ENCODE measurements around the gene NTN5.

The NTN5 gene

GRCh38 chr19:48625891-48626327, 46.9 kb downstream of the NTN5 start:
- DNase-seq (ENCODE audit: low read depth in 1 of 2, low spot score in 1 of 2), result no peak
- no peak for TF ChIP-seq JUND (IDR thresholded peaks at IDR 0.05; ENCODE audit: low read depth)
- in situ Hi-C loops (cut with HindIII; ENCODE audit: low pct_unique_long_range_greater_than_20kb, low sequenced_read_pairs), result no loop called here

- DNase-seq (ENCODE audit: low read depth in 1 of 2, low spot score in 1 of 2), result no peak
- in situ Hi-C loops (cut with HindIII; ENCODE audit: low pct_unique_long_range_greater_than_20kb, low sequenced_read_pairs), result no loop called here
- TF ChIP-seq JUND (IDR thresholded peaks at IDR 0.05; ENCODE audit: low read depth), result no peak
Observed at GRCh38 chr19:48624791-48625723, 47.8 kb downstream of the NTN5 start.

- peak; percentile 66 to 89 for DNase-seq (ENCODE audit: low read depth in 1 of 2, low spot score in 1 of 2)
- in situ Hi-C loops (cut with HindIII; ENCODE audit: low pct_unique_long_range_greater_than_20kb, low sequenced_read_pairs), result no loop called here
- no peak for TF ChIP-seq JUND (IDR thresholded peaks at IDR 0.05; ENCODE audit: low read depth)
Observed at GRCh38 chr19:48624067-48624594, 48.7 kb downstream of the NTN5 start.

- in situ Hi-C loops (cut with HindIII; ENCODE audit: low pct_unique_long_range_greater_than_20kb, low sequenced_read_pairs), result no loop called here
- no peak for DNase-seq (ENCODE audit: low read depth in 1 of 2, low spot score in 1 of 2)
- no peak for TF ChIP-seq JUND (IDR thresholded peaks at IDR 0.05; ENCODE audit: low read depth)
Observed at GRCh38 chr19:48623556-48624066, 49.2 kb downstream of the NTN5 start.

- in situ Hi-C loops (cut with HindIII; ENCODE audit: low pct_unique_long_range_greater_than_20kb, low sequenced_read_pairs), result no loop called here
- DNase-seq (ENCODE audit: low read depth in 1 of 2, low spot score in 1 of 2), result no peak
- TF ChIP-seq JUND (IDR thresholded peaks at IDR 0.05; ENCODE audit: low read depth), result no peak
Observed at GRCh38 chr19:48619692-48620585, 52.9 kb downstream of the NTN5 start.

DNA sequence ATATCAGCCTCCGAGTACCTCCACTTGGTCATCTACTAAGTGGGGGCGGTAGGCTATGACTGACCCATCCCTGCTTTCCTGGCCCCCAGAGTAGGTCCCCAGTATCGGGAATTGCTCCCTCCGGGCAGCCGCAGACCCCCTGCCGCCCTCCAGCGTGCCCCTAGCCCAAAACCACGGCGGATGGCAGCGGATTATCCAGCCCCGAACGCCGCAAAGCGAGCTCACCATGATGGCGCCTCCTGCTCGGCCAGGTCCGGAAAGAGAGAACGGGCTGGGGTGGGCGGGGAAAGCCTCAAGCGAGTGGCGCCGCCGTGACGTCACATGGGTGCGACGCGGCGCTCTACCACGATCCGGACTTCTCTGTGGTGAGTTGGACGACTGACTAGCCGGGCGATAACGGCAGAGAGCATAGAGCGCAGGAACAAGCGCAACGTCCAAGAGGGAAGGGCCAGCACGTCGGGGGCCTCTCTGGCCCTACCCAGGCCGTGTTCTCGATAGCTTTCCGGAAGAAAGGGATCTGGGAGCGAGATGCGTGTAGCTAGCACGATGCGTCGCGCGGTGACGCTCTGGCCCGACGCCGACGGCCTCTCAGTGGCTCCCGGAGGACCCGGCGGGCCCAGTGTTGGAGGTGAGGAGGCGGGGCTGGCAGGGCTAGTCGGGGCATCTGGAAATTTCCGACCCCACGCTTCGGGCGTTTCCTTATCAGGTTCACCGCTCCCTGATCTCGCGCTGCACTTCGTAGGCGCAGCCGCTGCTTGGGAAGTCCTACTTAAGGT, 53.7 kb downstream of the NTN5 start, which contains the start of the genes RPL18 and SPHK2:
Gene RPL18 (minus strand): TSS at position 263 of the 776 bp plus-strand sequence. CDS start 35 bp downstream, at position 228.
Gene SPHK2 (plus strand): TSS at position 591 of the 776 bp plus-strand sequence. CDS start 1,009 bp downstream, outside the sequence.
- peak; percentile 89 to 99 for DNase-seq (ENCODE audit: low read depth in 1 of 2, low spot score in 1 of 2)
- in situ Hi-C loops (cut with HindIII; ENCODE audit: low pct_unique_long_range_greater_than_20kb, low sequenced_read_pairs), result no loop called here
- TF ChIP-seq JUND (IDR thresholded peaks at IDR 0.05; ENCODE audit: low read depth), result no peak

DNA sequence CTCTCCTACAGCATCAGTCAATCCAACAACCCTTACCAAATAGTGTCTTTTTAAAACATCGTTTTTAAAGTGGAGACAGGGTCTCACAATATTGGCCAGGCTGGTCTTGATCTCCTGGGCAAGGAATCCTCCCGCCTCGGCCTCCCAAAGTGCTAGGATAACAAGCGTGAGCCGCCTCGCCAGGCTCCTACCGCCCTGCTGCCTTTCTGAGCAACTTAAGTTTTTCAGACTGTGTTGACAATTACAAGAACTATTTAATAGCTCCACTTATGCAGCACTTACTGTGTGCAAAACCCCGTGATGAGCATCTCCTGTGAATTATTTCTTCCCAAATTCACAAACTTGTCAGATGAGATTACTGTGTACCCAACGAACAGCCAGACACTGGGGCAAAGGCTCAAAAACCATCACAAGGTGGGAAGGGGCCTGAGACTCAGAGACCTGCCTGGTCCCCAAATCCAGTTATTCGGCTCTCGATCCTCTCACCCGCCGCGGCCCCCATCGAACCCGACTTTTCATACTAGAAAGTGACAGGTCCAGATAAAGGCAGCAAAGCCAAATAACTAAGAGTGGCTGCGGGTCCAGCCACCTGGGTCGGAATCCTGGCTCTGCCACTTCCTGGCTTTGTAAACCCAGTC, 54.4 kb downstream of the NTN5 start:
- in situ Hi-C loops (cut with HindIII; ENCODE audit: low pct_unique_long_range_greater_than_20kb, low sequenced_read_pairs), result no loop called here
- DNase-seq (ENCODE audit: low read depth in 1 of 2, low spot score in 1 of 2), result no peak
- TF ChIP-seq JUND (IDR thresholded peaks at IDR 0.05; ENCODE audit: low read depth), result no peak

- in situ Hi-C loops (cut with HindIII; ENCODE audit: low pct_unique_long_range_greater_than_20kb, low sequenced_read_pairs), result no loop called here
- no peak for TF ChIP-seq JUND (IDR thresholded peaks at IDR 0.05; ENCODE audit: low read depth)
- peak in 1 of 2 experiments; percentile 73 for DNase-seq (ENCODE audit: low read depth in 1 of 2, low spot score in 1 of 2)
Observed at GRCh38 chr19:48617146-48617937, 55.5 kb downstream of the NTN5 start.

- no peak for TF ChIP-seq JUND (IDR thresholded peaks at IDR 0.05; ENCODE audit: low read depth)
- no peak for DNase-seq (ENCODE audit: low read depth in 1 of 2, low spot score in 1 of 2)
- in situ Hi-C loops (cut with HindIII; ENCODE audit: low pct_unique_long_range_greater_than_20kb, low sequenced_read_pairs), result no loop called here
Observed at GRCh38 chr19:48616491-48617056, 56.2 kb downstream of the NTN5 start.

- no peak for DNase-seq (ENCODE audit: low read depth in 1 of 2, low spot score in 1 of 2)
- TF ChIP-seq JUND (IDR thresholded peaks at IDR 0.05; ENCODE audit: low read depth), result no peak
- in situ Hi-C loops (cut with HindIII; ENCODE audit: low pct_unique_long_range_greater_than_20kb, low sequenced_read_pairs), result no loop called here
Observed at GRCh38 chr19:48616041-48616436, 56.8 kb downstream of the NTN5 start.

Measured in T47D (cell line).